ENCODE data around the gene TNFSF15. TPM values are rescaled to one million over a fixed set of nuclear protein-coding genes. Genes with fewer than 3 reads are reported as not detected.
A peak's percentile ranks its signal among the peaks of the same experiment; 100 is the strongest.

Gene TNFSF15
- total and polyA plus RNA-seq, 12 donors = 0.37 to 4.3 (median 1.3) TPM

DNA sequence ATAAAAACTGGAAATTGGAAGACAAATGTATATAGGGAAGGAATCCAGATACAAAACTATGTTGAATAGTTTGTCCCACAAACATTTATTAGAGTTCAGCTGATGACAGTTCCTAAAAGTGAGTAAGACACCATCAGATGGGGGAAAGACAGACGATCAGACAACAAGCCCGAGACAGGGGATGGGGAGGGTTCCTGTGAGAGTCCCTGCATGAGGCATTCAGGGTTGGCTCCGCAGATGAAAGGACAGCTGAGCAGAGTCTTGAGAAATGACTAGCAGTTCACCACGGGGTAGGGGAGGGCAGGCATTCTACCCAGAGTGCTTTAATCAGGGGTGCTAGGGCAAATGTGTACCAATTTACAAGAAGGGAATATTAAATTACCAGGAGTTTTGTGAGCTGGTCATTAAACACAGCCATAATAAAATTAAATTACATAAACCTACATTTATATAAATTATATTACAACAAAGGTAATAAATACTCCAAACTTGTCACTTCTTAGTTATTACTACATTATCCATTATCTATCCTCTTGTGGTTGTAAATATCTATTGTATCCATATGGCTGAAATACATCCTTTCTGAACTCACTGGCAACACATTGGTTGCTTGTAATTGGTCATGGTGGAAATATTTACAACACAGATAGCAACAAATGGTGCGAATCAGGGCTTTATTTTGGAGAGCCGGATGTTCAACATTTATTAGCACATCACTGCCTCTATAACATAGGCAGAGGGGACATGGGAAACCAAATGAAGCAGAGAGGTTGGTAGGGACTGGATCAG is 27.8 kb downstream of the TNFSF15 start:
- peak in 1 of 7 donors; percentile 12 for DNase-seq
- no peaks in the 10 kb centered on the region for H3K36me3 ChIP-seq (replicated peaks in 1 of 2)
- 60 to 63% (median 60%) methylated on average over 6 of the region's 6 CpGs for WGBS, 4 donors
- intact Hi-C loops (cut with DNase I) = no loop called here
- H3K4me1 ChIP-seq (replicated peaks in 1 of 2) = peaks cover 0 to 15% of the 10 kb centered on the region in 2 donors
- TF ChIP-seq POLR2A (IDR thresholded peaks at IDR 0.05) = no peak
- TF ChIP-seq, protein P1, sequence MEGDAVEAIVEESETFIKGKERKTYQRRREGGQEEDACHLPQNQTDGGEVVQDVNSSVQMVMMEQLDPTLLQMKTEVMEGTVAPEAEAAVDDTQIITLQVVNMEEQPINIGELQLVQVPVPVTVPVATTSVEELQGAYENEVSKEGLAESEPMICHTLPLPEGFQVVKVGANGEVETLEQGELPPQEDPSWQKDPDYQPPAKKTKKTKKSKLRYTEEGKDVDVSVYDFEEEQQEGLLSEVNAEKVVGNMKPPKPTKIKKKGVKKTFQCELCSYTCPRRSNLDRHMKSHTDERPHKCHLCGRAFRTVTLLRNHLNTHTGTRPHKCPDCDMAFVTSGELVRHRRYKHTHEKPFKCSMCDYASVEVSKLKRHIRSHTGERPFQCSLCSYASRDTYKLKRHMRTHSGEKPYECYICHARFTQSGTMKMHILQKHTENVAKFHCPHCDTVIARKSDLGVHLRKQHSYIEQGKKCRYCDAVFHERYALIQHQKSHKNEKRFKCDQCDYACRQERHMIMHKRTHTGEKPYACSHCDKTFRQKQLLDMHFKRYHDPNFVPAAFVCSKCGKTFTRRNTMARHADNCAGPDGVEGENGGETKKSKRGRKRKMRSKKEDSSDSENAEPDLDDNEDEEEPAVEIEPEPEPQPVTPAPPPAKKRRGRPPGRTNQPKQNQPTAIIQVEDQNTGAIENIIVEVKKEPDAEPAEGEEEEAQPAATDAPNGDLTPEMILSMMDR (IDR thresholded peaks at IDR 0.05) = no peak
- no peak overlapping the region for H3K4me3 ChIP-seq
- no peaks in the 10 kb centered on the region for H3K27me3 ChIP-seq
- H3K9me3 ChIP-seq (replicated peaks in 1 of 3) = no peaks in the 10 kb centered on the region
- no peak overlapping the region for H3K27ac ChIP-seq

DNA sequence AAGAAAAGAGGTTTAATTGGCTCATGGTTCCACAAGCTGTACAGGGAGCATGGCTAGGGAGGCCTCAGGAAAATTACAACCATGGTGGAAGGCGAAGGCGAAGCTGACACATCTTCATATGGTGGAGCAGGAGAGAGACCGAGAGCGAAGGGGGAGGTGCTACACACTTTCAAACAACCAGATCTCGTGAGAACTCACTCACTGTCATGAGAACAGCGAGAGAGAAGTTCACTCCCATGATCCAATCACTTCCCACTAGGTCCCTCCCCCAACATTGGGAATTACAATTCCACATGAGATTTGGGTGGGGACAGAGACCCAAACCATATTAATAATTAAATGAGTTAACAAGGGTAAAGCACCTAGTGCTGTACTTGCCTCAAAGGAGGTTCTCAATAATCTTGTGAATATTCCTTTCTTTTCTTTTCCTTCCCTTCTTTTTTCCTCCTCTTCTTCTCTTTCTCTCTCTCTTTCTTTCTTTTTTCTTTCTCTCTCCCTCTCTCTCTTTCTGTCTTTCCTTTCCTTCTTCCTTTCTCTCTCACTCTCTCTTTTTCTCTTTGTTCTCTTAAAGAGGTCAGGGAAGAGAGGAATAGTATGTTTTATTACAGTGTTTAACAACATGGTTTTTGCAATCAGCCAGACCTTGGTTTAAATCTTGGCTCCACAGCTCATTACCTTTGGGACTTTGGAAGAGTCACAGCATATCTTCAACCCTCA is 29.0 kb downstream of the TNFSF15 start:
- H3K4me3 ChIP-seq = no peak overlapping the region
- no peaks in the 10 kb centered on the region for H3K27me3 ChIP-seq
- H3K9me3 ChIP-seq (replicated peaks in 1 of 3) = no peaks in the 10 kb centered on the region
- peaks cover 0 to 15% of the 10 kb centered on the region in 2 donors for H3K4me1 ChIP-seq (replicated peaks in 1 of 2)
- no peaks in the 10 kb centered on the region for H3K36me3 ChIP-seq (replicated peaks in 1 of 2)
- no peak for TF ChIP-seq POLR2A (IDR thresholded peaks at IDR 0.05)
- TF ChIP-seq, protein P1 (IDR thresholded peaks at IDR 0.05) = no peak
- intact Hi-C loops (cut with DNase I) = no loop called here
- DNase-seq = no peak
- no peak overlapping the region for H3K27ac ChIP-seq
- WGBS, 4 donors = 85 to 92% (median 90%) methylated on average over 6 of the region's 6 CpGs

DNA sequence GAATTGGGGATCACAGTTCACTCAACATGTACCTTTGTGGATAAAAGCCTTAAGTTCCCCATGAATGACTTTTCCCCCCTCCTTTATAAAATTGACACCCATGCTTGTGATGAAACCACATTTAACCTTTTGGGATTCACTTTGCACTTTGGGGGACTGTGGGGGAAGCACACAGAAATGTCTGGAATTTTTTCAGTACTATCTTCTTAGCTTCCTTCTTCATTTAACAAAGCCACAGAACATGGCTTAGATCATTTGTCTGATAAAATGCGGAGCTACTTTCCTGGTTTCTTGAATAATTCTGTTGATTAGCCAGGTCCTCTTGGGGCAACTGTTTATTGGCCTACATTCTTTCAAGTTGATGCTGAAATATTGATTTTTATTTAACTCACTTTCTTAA is 29.9 kb downstream of the TNFSF15 start:
- intact Hi-C loops (cut with DNase I) = no loop called here
- Histone ChIP-seq H3K4me1 (replicated peaks in 1 of 2) (peaks cover 0 to 15% of the 10 kb centered on the region in 2 donors), H3K9me3 (replicated peaks in 1 of 3) (no peaks in the 10 kb centered on the region), H3K27ac (no peak overlapping the region), H3K36me3 (replicated peaks in 1 of 2) (no peaks in the 10 kb centered on the region), H3K4me3 (no peak overlapping the region), H3K27me3 (no peaks in the 10 kb centered on the region)
- 52 to 73% (median 71%) methylated on average over 1 of the region's 1 CpG for WGBS, 4 donors
- no peak for DNase-seq
- no peak for TF ChIP-seq POLR2A (IDR thresholded peaks at IDR 0.05)
- TF ChIP-seq, protein P1 (IDR thresholded peaks at IDR 0.05) = no peak

GRCh38 chr9:114775121-114775520 is 30.7 kb downstream of the TNFSF15 start:
- intact Hi-C loops (cut with DNase I) = no loop called here
- H3K36me3 ChIP-seq (replicated peaks in 1 of 2) = no peaks in the 10 kb centered on the region
- WGBS, 4 donors = 80 to 93% (median 88%) methylated on average over 1 of the region's 1 CpG

More at GRCh38 chr9:114775121-114775520, 30.7 kb downstream of the TNFSF15 start:
- H3K4me1 ChIP-seq (replicated peaks in 1 of 2) = peaks cover 0 to 13% of the 10 kb centered on the region in 2 donors
- H3K9me3 ChIP-seq (replicated peaks in 1 of 3) = no peaks in the 10 kb centered on the region
- TF ChIP-seq, protein P1 (IDR thresholded peaks at IDR 0.05) = no peak
- no peak for DNase-seq
- no peak overlapping the region for H3K27ac ChIP-seq
- no peaks in the 10 kb centered on the region for H3K27me3 ChIP-seq
- H3K4me3 ChIP-seq = no peak overlapping the region

Measured in adrenal gland (tissue), 12 donors.